Memory B cell (primary cell): ENCODE results near the gene CNTN2.

Experiments
- ATAC-seq: fragments of 150-1000 bp; cut with Tn5 transposase; 2 replicates; pipeline ENCODE4 v1.10.0; 2021; ENCODE audit warnings: low read depth, mild to moderate bottlenecking, moderate library complexity
- DNase-seq, 2 donors: peaks; one replicate each; pipeline ENCODE4 v3.0.0; 2022; ENCODE audit warnings: low spot score in 2 of 2
- H3K27ac Mint-ChIP-seq: one replicate; pipeline ENCODE4 v1.8.0; 2022; ENCODE audit warnings: mild to moderate bottlenecking, moderate library complexity, mixed read lengths
- H3K27me3 Mint-ChIP-seq: one replicate; pipeline ENCODE4 v1.8.0; 2022; ENCODE audit warnings: mixed read lengths
- H3K36me3 Mint-ChIP-seq: one replicate; pipeline ENCODE4 v1.8.0; 2022; ENCODE audit warnings: mild to moderate bottlenecking, mixed read lengths
- H3K4me1 Mint-ChIP-seq: one replicate; pipeline ENCODE4 v1.8.0; 2022; ENCODE audit warnings: mixed read lengths
- H3K4me3 Mint-ChIP-seq: one replicate; pipeline ENCODE4 v1.8.0; 2022; ENCODE audit warnings: mild to moderate bottlenecking, moderate library complexity, mixed read lengths
- H3K9me3 Mint-ChIP-seq: one replicate; pipeline ENCODE4 v1.8.0; 2022; ENCODE audit warnings: mixed read lengths

Gene CNTN2

DNA sequence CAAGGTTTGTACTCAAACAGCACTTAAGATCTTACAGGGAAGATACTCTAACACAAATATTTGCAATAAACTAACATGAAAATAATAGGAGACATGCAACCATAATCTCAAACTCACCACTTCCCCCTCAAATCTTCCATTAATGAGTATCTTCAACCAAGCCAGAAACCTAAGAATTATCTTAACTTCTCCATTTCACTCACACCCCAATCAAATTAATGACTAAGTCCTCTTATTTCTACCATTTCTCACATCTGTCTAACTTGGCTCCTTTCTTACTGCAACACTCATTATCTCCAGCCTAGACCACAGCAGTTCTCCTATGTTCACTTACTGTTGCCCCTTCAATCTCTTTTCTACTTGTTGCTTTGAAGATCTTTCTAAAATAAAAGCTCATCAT lies 68.3 kb downstream of the CNTN2 start:
- no peaks in the 10 kb centered on the region for H3K9me3 Mint-ChIP-seq
- peaks cover 24% of the 10 kb centered on the region for H3K36me3 Mint-ChIP-seq
- DNase-seq (no peak), ATAC-seq (peak; percentile 70)
- no peak overlapping the region for H3K4me3 Mint-ChIP-seq
- H3K27ac Mint-ChIP-seq, result no peak overlapping the region
- peaks cover 20% of the 10 kb centered on the region for H3K4me1 Mint-ChIP-seq
- H3K27me3 Mint-ChIP-seq, result no peaks in the 10 kb centered on the region

DNA sequence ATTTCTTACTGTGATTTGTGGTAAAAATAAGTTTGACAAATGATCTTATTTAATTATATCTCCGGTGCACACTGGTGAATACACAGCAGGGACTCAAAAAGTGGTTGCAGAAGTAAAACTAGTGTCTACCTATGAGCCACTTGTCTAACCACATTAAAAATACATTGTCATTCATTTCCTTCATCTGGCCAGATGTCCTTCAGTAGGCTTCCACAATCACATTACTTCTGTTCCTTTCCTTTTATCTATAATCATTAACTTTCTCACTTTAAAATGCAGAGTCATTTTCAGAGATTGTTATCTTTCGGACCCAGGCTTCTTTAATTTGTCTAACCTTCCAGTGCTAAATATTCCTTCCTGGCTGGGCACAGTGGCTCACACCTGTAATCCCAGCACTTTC lies 75.7 kb downstream of the CNTN2 start:
- Mint-ChIP-seq H3K27ac (no peak overlapping the region), H3K27me3 (no peaks in the 10 kb centered on the region), H3K9me3 (no peaks in the 10 kb centered on the region), H3K4me1 (peaks cover 30% of the 10 kb centered on the region), H3K36me3 (peaks cover 10% of the 10 kb centered on the region), H3K4me3 (no peak overlapping the region)
- ATAC-seq (no peak), DNase-seq (no peak)

DNA sequence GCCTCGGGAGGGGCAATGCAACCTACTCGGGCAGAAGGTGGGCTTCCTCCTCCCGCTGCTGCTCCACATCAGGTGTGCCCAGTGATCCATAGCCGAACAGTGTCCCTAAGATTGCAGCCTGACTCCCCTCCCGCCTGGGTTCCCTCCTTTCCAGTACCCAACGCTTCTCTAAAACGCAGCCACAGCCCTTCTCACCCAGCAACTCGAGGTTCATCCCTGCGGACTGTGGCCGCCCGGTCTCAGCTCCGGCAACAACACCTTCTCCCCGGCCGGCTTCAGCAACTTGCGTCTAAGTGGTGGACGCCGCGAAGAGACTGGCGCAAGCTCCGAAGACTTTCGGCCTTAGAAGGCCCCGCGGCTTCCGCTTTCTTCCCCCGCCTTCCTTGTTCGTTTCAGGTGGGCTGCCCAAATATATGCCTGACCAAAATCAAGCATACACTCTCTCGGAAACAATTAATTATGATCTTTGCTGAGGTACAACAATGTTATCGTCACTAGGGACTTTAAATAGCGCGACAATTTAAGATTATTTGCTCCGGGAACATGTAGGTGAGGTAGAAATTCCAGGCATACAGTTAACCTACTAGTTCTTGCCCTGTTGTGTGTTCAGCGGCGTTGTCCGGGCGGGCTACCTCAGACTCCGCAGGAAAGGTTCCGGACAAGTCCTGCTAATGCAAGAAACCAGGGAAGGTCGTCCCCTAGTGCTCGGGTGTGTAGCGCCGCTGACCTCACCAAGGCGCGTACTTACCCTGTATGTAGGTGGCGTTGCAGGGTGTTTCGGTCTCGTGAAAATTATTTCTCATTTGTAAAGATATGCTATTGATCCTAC lies 78.9 kb downstream of the CNTN2 start, which contains the start of gene RBBP5:
RBBP5 (minus strand) TSS at position 319 of the 829 bp plus-strand sequence; CDS start at position 214, 105 bp downstream.
- Mint-ChIP-seq H3K9me3 (no peaks in the 10 kb centered on the region), H3K36me3 (peaks cover 6% of the 10 kb centered on the region)

DNA sequence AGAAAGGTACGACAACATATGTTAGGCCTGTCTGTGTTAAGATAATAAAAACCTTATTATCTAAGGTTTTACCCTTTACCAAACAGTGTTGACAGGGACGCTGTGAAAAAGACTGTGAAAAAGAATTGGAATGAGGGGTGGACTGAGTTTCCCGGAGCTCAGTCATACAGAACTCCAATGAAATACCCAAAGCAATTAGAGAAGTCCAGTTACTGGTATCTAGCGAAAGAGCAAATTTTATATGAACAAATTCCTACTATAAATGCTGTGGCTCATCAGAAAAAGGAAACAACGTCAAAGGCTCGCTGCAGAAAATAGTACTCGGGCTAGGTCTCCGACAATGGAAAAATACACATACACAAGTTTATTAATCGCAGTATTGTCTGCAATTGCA lies 79.5 kb downstream of the CNTN2 start:
- H3K36me3 Mint-ChIP-seq, result peaks cover 6% of the 10 kb centered on the region
- DNase-seq (no peak), ATAC-seq (no peak)
- peak overlapping the region; percentile 100 for H3K27ac Mint-ChIP-seq
- H3K4me3 Mint-ChIP-seq, result peak overlapping the region; percentile 99
- no peaks in the 10 kb centered on the region for H3K27me3 Mint-ChIP-seq
- no peaks in the 10 kb centered on the region for H3K9me3 Mint-ChIP-seq
- peaks cover 28% of the 10 kb centered on the region for H3K4me1 Mint-ChIP-seq

More for the DNA sequence above, 78.9 kb downstream of the CNTN2 start, which contains the start of gene RBBP5:
- no peaks in the 10 kb centered on the region for H3K27me3 Mint-ChIP-seq
- peak within 1 kb of the TSS; percentile 99 for H3K4me3 Mint-ChIP-seq
- H3K4me1 Mint-ChIP-seq, result peaks cover 28% of the 10 kb centered on the region
- ATAC-seq, result peak; percentile 89
- peak; percentile 96 to 98 for DNase-seq
- H3K27ac Mint-ChIP-seq, result peak within 1 kb of the TSS; percentile 100

DNA sequence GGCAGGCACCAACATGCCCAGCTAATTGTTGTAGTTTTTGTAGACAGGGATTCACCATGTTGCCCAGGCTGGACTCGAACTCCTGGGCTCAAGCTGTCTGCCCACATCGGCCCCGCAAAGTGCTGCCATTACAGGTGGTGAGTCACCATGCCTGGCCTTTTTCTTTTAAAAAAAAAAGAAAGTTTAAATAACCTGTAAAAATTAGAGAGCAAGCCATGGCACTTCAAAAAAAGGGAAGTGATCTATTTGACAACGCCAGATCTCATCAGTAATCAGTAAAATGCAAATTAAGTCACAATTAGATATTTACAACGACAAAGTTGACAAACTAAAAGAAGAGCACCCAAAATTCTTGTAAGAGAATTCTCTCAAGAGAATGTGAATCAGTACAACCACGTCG lies 81.7 kb downstream of the CNTN2 start:
- DNase-seq (peak in 1 of 2 donors; percentile 45), ATAC-seq (peak; percentile 53)
- Mint-ChIP-seq H3K27ac (peak overlapping the region; percentile 77), H3K4me3 (peak overlapping the region; percentile 39), H3K4me1 (peaks cover 20% of the 10 kb centered on the region), H3K36me3 (peaks cover 3% of the 10 kb centered on the region), H3K9me3 (no peaks in the 10 kb centered on the region), H3K27me3 (no peaks in the 10 kb centered on the region)

DNA sequence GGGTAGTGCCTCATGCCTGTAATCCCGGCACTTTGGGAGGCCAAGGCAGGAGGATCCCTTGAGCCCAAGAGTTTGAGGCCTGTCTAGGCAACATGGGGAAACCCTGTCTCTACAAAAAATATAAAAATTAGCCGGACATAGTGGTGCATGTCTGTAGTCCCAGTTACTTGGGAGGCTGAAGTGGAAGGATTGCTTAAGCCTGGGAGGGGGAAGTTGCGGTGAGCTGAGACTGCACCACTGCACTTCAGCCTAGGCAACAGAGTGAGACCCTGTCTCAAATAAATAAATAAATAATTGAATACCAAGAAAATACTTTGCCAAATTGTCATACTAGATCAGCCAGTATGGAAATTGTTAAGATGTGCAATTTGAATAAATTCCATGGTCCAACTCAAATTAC lies 84.6 kb downstream of the CNTN2 start:
- H3K36me3 Mint-ChIP-seq, result no peaks in the 10 kb centered on the region
- no peak overlapping the region for H3K27ac Mint-ChIP-seq
- no peak overlapping the region for H3K4me3 Mint-ChIP-seq
- DNase-seq (no peak), ATAC-seq (no peak)
- no peaks in the 10 kb centered on the region for H3K9me3 Mint-ChIP-seq
- H3K27me3 Mint-ChIP-seq, result no peaks in the 10 kb centered on the region
- peaks cover 3% of the 10 kb centered on the region for H3K4me1 Mint-ChIP-seq
